Measurements from ENCODE around the gene FAM131B. TPM values are rescaled to one million over a fixed set of nuclear protein-coding genes. Genes with fewer than 3 reads are reported as not detected.
A peak's percentile ranks its signal among the peaks of the same experiment; 100 is the strongest.

The FAM131B gene
- total RNA-seq, 1 experiment from 2014 or later, result 17.3 TPM

- H3K9ac ChIP-seq (ENCODE audit: extremely low read depth, insufficient read length, low read length), result no peak overlapping the region
- no peaks in the 10 kb centered on the region for H4K20me1 ChIP-seq (ENCODE audit: control insufficient read depth, insufficient read depth, insufficient read length)
- no peaks in the 10 kb centered on the region; a peak in 1 of 5 replicates for H3K9me3 Mint-ChIP-seq
- H3K27ac Mint-ChIP-seq, result no peak overlapping the region
- no peak overlapping the region for H2BK5ac ChIP-seq (ENCODE audit: insufficient read length, low read length)
- no peak overlapping the region for H3T11ph ChIP-seq (ENCODE audit: low read length)
- H3K18ac ChIP-seq (ENCODE audit: insufficient read length, low read depth, low read length), result no peak overlapping the region
- H3K14ac ChIP-seq (ENCODE audit: insufficient read depth, low read length), result no peak overlapping the region
- no peak overlapping the region for H2AK5ac ChIP-seq (ENCODE audit: insufficient read length, low read length)
- H3K4me2 ChIP-seq (ENCODE audit: insufficient read depth, insufficient read length, low read length), result no peak overlapping the region
- H2BK20ac ChIP-seq (ENCODE audit: low read depth, low read length, poor library complexity, severe bottlenecking), result no peak overlapping the region
- H3K56ac ChIP-seq (ENCODE audit: insufficient read length, low read depth, low read length), result no peak overlapping the region
- no peaks in the 10 kb centered on the region for H3K27me3 ChIP-seq (ENCODE audit: insufficient read depth, low read length)
- H3K4ac ChIP-seq (ENCODE audit: low read depth, low read length), result no peak overlapping the region
- no peak for DNase-seq
- H3K79me2 ChIP-seq (ENCODE audit: insufficient read depth, low read length), result no peaks in the 10 kb centered on the region
- no peak overlapping the region for H2AFZ ChIP-seq (ENCODE audit: low read length)
- no peaks in the 10 kb centered on the region for H3K4me1 ChIP-seq (ENCODE audit: insufficient read depth, low read length)
- H4K5ac ChIP-seq (ENCODE audit: insufficient read length, low read depth, low read length), result no peak overlapping the region
- no peaks in the 10 kb centered on the region for H3K9me3 ChIP-seq (ENCODE audit: control insufficient read depth, low read depth, low read length)
- H3K23me2 ChIP-seq (ENCODE audit: insufficient read length, low read depth, low read length, poor library complexity, severe bottlenecking), result no peaks in the 10 kb centered on the region
- H3K36me3 Mint-ChIP-seq (ENCODE audit: insufficient read depth in 1 of 3, low read depth in 3 of 3), result no peaks in the 10 kb centered on the region; a peak in 1 of 7 replicates
- H3K27me3 Mint-ChIP-seq (ENCODE audit: low read depth), result peaks cover 4% of the 10 kb centered on the region
- no peak overlapping the region for H4K91ac ChIP-seq (ENCODE audit: insufficient read length, low read depth, low read length)
- H2BK15ac ChIP-seq (ENCODE audit: low read depth, low read length), result no peak overlapping the region
- H3K23ac ChIP-seq (ENCODE audit: insufficient read length, low read depth, low read length), result no peak overlapping the region
- TF ChIP-seq CTCF (conservative IDR thresholded peaks at IDR 0.05), result peak; percentile 26; the same call in 1 of the 3 replicates
- H3K4me1 Mint-ChIP-seq, result peaks cover 19 to 28% of the 10 kb centered on the region in 2 experiments
- H4K8ac ChIP-seq (replicated peaks; ENCODE audit: insufficient read length, low read depth, low read length), result no peak overlapping the region
- no peak overlapping the region for H3K4me3 Mint-ChIP-seq
- no peak overlapping the region for H2BK12ac ChIP-seq (ENCODE audit: insufficient read length, low read depth, low read length)
- no CpG with 5 or more reads among the region's 4 CpGs for WGBS (ENCODE audit: extremely low coverage, insufficient read length, low lambda C conversion rate)
- H2BK120ac ChIP-seq (ENCODE audit: low read depth, low read length, poor library complexity, severe bottlenecking), result no peak overlapping the region
- H3K79me1 ChIP-seq (ENCODE audit: insufficient read depth, low read depth, low read length, poor library complexity, severe bottlenecking), result no peaks in the 10 kb centered on the region
- no peak overlapping the region for H3K27ac ChIP-seq (ENCODE audit: insufficient read length, low read depth, low read length)
These were observed 40.8 kb downstream of the FAM131B start for GRCh38 chr7:143321734-143322133.
